ENCODE data around the gene SLC16A11.

SLC16A11 gene

DNA sequence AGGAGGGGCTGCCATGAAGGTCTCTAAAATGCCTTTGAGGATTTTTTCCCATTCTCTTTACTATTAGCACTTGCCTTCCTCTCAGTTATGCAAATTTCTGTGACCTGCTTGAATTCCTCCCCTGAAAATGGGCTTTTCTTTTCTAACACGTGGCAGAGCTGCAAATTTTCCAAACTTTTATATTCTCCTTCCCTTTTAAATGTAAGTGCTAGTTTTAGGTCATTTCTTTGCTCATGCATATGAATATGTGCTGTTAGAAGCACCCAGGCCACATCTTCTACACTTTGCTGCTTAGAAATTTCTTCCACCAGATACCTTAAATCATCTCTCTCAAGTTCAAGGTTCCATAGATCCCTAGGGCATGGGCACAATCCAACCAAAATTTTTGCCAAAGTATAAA, 24.4 kb upstream of the SLC16A11 start:
- H3K4me3 ChIP-seq (ENCODE audit: low read depth, low read length): no peak overlapping the region
- TF ChIP-seq CTCF (IDR thresholded peaks at IDR 0.05; ENCODE audit: insufficient read depth, low read depth, low read length, missing control alignments): no peak
- DNase-seq (ENCODE audit: low read depth): no peak

- no peak overlapping the region for H3K4me3 ChIP-seq (ENCODE audit: low read depth, low read length)
- DNase-seq (ENCODE audit: low read depth): no peak
- no peak for TF ChIP-seq CTCF (IDR thresholded peaks at IDR 0.05; ENCODE audit: insufficient read depth, low read depth, low read length, missing control alignments)
These were observed 23.3 kb upstream of the SLC16A11 start for GRCh38 chr17:7067198-7067597.

GRCh38 chr17:7064261-7064660, 20.4 kb upstream of the SLC16A11 start:
- TF ChIP-seq CTCF (IDR thresholded peaks at IDR 0.05; ENCODE audit: insufficient read depth, low read depth, low read length, missing control alignments): no peak
- H3K4me3 ChIP-seq (ENCODE audit: low read depth, low read length): no peak overlapping the region
- DNase-seq (ENCODE audit: low read depth): no peak

GRCh38 chr17:7063518-7064094, 19.7 kb upstream of the SLC16A11 start:
- TF ChIP-seq CTCF (IDR thresholded peaks at IDR 0.05; ENCODE audit: insufficient read depth, low read depth, low read length, missing control alignments): no peak
- no peak for DNase-seq (ENCODE audit: low read depth)
- H3K4me3 ChIP-seq (ENCODE audit: low read depth, low read length): no peak overlapping the region

- no peak for DNase-seq (ENCODE audit: low read depth)
- no peak for TF ChIP-seq CTCF (IDR thresholded peaks at IDR 0.05; ENCODE audit: insufficient read depth, low read depth, low read length, missing control alignments)
- no peak overlapping the region for H3K4me3 ChIP-seq (ENCODE audit: low read depth, low read length)
These were observed 16.4 kb upstream of the SLC16A11 start for GRCh38 chr17:7060165-7060891.

- no peak for DNase-seq (ENCODE audit: low read depth)
- no peak overlapping the region for H3K4me3 ChIP-seq (ENCODE audit: low read depth, low read length)
- TF ChIP-seq CTCF (IDR thresholded peaks at IDR 0.05; ENCODE audit: insufficient read depth, low read depth, low read length, missing control alignments): no peak
These were observed 15.0 kb upstream of the SLC16A11 start for GRCh38 chr17:7058831-7059447.
